ENCODE data around the gene UPP1.
"Not testable (repeated sequence)": the region's sequence is repeated elsewhere in the genome, so short reads cannot be mapped to it uniquely, and the experiment has no call there.

UPP1 gene

DNA sequence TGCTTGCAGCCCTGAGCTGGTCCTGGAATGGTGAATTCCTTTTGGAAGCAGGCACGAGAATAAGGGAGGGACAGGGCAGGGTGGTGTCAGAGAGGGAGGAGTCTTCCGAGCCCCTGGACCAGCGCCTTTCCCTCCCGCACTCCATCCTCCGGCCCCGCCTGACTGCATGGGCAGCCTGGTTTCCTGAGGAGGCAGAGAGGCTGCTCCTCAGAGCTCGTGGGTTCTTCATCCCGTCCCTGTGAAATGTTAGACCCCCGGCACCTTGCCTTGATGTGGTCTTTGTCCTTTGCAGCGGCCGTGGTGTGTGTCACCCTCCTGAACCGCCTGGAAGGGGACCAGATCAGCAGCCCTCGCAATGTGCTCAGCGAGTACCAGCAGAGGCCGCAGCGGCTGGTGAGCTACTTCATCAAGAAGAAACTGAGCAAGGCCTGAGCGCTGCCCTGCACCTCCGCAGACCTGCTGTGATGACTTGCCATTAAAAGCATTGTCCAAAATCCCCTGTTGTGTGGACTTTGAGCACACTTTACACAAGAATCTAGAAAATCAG lies 18.9 kb downstream of the UPP1 start:
- H3K27ac ChIP-seq (ENCODE audit: low read depth, low read length): no peak overlapping the region
- H3K27me3 ChIP-seq (ENCODE audit: control insufficient read depth, insufficient read depth, low read length): no peaks in the 10 kb centered on the region
- no peaks in the 10 kb centered on the region for H3K4me1 ChIP-seq (ENCODE audit: control insufficient read depth, insufficient read depth, low read length)
- no peak overlapping the region for H3K9ac ChIP-seq (ENCODE audit: low read length)
- H3K36me3 ChIP-seq (ENCODE audit: control insufficient read depth, insufficient read depth, low read length): peaks cover 14% of the 10 kb centered on the region
- no peak overlapping the region for H3K4me3 ChIP-seq (ENCODE audit: low read length)

- H3K4me3 ChIP-seq (ENCODE audit: low read length): no peak overlapping the region
- H3K4me1 ChIP-seq (ENCODE audit: control insufficient read depth, insufficient read depth, low read length): no peaks in the 10 kb centered on the region
- peaks cover 10% of the 10 kb centered on the region for H3K36me3 ChIP-seq (ENCODE audit: control insufficient read depth, insufficient read depth, low read length)
- no peak overlapping the region for H3K9ac ChIP-seq (ENCODE audit: low read length)
- no peak overlapping the region for H3K27ac ChIP-seq (ENCODE audit: low read depth, low read length)
- no peaks in the 10 kb centered on the region for H3K27me3 ChIP-seq (ENCODE audit: control insufficient read depth, insufficient read depth, low read length)
Observed at GRCh38 chr7:48108959-48109847, 20.1 kb downstream of the UPP1 start.

GRCh38 chr7:48109848-48110663 lies 21.0 kb downstream of the UPP1 start:
- peaks cover 7% of the 10 kb centered on the region for H3K36me3 ChIP-seq (ENCODE audit: control insufficient read depth, insufficient read depth, low read length)
- no peaks in the 10 kb centered on the region for H3K27me3 ChIP-seq (ENCODE audit: control insufficient read depth, insufficient read depth, low read length)
- H3K9ac ChIP-seq (ENCODE audit: low read length): no peak overlapping the region
- no peak overlapping the region for H3K27ac ChIP-seq (ENCODE audit: low read depth, low read length)
- no peaks in the 10 kb centered on the region for H3K4me1 ChIP-seq (ENCODE audit: control insufficient read depth, insufficient read depth, low read length)
- H3K4me3 ChIP-seq (ENCODE audit: low read length): no peak overlapping the region

DNA sequence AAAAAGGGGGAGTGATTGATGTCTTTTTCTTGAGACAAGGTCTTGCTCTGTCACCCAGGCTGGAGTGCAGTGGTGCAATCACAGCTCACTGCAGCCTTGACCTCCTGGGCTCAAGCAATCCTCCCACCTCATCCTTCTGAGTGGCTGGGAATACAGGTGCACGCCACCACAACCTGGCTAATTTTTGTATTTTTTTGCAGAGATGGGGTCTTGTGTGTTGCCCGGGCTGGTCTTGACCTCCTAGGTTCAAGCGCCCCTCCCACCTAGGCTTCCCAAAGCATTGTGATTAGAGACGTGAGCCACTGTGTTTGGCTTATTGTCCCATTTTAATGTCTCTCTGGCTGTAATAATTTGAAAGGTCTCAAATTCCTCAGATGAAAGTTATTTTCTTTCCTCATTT lies 21.8 kb downstream of the UPP1 start:
- no peaks in the 10 kb centered on the region for H3K27me3 ChIP-seq (ENCODE audit: control insufficient read depth, insufficient read depth, low read length)
- H3K9ac ChIP-seq (ENCODE audit: low read length): no peak overlapping the region
- H3K4me1 ChIP-seq (ENCODE audit: control insufficient read depth, insufficient read depth, low read length): no peaks in the 10 kb centered on the region
- peaks cover 6% of the 10 kb centered on the region for H3K36me3 ChIP-seq (ENCODE audit: control insufficient read depth, insufficient read depth, low read length)
- no peak overlapping the region for H3K27ac ChIP-seq (ENCODE audit: low read depth, low read length)
- H3K4me3 ChIP-seq (ENCODE audit: low read length): no peak overlapping the region

GRCh38 chr7:48111596-48111995 lies 22.5 kb downstream of the UPP1 start:
- peaks cover 6% of the 10 kb centered on the region for H3K36me3 ChIP-seq (ENCODE audit: control insufficient read depth, insufficient read depth, low read length)
- H3K27me3 ChIP-seq (ENCODE audit: control insufficient read depth, insufficient read depth, low read length): no peaks in the 10 kb centered on the region
- no peak overlapping the region for H3K27ac ChIP-seq (ENCODE audit: low read depth, low read length)
- no peaks in the 10 kb centered on the region for H3K4me1 ChIP-seq (ENCODE audit: control insufficient read depth, insufficient read depth, low read length)
- no peak overlapping the region for H3K9ac ChIP-seq (ENCODE audit: low read length)
- H3K4me3 ChIP-seq (ENCODE audit: low read length): no peak overlapping the region

GRCh38 chr7:48112401-48113165 lies 23.5 kb downstream of the UPP1 start:
- H3K4me3 ChIP-seq (ENCODE audit: low read length): no peak overlapping the region
- H3K27me3 ChIP-seq (ENCODE audit: control insufficient read depth, insufficient read depth, low read length): no peaks in the 10 kb centered on the region
- H3K27ac ChIP-seq (ENCODE audit: low read depth, low read length): no peak overlapping the region

DNA sequence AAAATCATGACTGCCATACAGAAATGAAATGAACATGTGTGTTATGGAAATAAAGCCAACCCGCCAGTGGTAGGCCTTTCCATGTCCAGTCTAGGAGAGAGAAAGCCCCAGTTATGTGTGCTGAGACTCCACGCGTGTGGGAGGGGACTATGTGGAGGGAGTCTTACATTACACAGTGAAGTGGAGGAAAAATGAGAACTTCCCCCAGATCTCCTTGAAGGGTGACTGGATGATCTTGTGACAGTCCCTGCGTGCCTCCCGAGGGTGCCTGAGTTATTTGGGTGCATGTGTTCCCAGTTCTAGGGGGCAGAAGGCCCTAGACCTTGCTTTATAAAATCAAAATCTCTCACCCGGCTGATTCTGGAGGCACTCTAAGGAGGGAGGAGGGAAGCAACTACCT lies 24.2 kb downstream of the UPP1 start:
- H3K27me3 ChIP-seq (ENCODE audit: control insufficient read depth, insufficient read depth, low read length): no peaks in the 10 kb centered on the region
- H3K9ac ChIP-seq (ENCODE audit: low read length): no peak overlapping the region
- H3K27ac ChIP-seq (ENCODE audit: low read depth, low read length): no peak overlapping the region
- H3K4me3 ChIP-seq (ENCODE audit: low read length): no peak overlapping the region
- H3K36me3 ChIP-seq (ENCODE audit: control insufficient read depth, insufficient read depth, low read length): peaks cover 2% of the 10 kb centered on the region
- no peaks in the 10 kb centered on the region for H3K4me1 ChIP-seq (ENCODE audit: control insufficient read depth, insufficient read depth, low read length)

More at GRCh38 chr7:48112401-48113165, 23.5 kb downstream of the UPP1 start:
- H3K4me1 ChIP-seq (ENCODE audit: control insufficient read depth, insufficient read depth, low read length): no peaks in the 10 kb centered on the region
- H3K36me3 ChIP-seq (ENCODE audit: control insufficient read depth, insufficient read depth, low read length): peaks cover 2% of the 10 kb centered on the region
- no peak overlapping the region for H3K9ac ChIP-seq (ENCODE audit: low read length)

GRCh38 chr7:48114115-48114514 lies 25.1 kb downstream of the UPP1 start:
- H3K4me1 ChIP-seq (ENCODE audit: control insufficient read depth, insufficient read depth, low read length): no peaks in the 10 kb centered on the region
- no peak overlapping the region for H3K27ac ChIP-seq (ENCODE audit: low read depth, low read length)
- H3K4me3 ChIP-seq (ENCODE audit: low read length): no peak overlapping the region
- H3K27me3 ChIP-seq (ENCODE audit: control insufficient read depth, insufficient read depth, low read length): no peaks in the 10 kb centered on the region
- H3K36me3 ChIP-seq (ENCODE audit: control insufficient read depth, insufficient read depth, low read length): no peaks in the 10 kb centered on the region
- H3K9ac ChIP-seq (ENCODE audit: low read length): no peak overlapping the region

DNA sequence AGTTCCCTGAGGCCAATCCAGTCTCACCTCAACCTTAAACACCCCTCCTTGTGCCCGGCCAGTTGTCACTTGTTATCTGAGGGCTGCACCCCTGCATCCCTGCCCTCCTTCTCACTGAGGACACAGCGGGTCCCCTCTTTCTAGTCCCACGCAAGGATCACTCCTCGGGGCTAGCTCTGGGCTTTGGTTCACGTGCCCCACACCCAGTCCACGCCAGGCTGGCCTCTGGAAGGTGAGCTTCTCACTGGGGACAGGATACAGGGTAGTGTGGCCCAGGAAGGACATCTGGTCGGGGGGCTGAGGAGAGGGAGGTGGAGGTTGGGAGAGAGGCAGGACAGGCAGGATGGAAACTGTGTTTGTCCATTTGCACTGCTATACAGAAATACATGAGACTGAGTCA lies 25.5 kb downstream of the UPP1 start:
- Histone ChIP-seq H3K27me3 (ENCODE audit: control insufficient read depth, insufficient read depth, low read length) (no peaks in the 10 kb centered on the region), H3K36me3 (ENCODE audit: control insufficient read depth, insufficient read depth, low read length) (no peaks in the 10 kb centered on the region), H3K27ac (ENCODE audit: low read depth, low read length) (no peak overlapping the region), H3K4me3 (ENCODE audit: low read length) (no peak overlapping the region), H3K4me1 (ENCODE audit: control insufficient read depth, insufficient read depth, low read length) (no peaks in the 10 kb centered on the region), H3K9ac (ENCODE audit: low read length) (no peak overlapping the region)

DNA sequence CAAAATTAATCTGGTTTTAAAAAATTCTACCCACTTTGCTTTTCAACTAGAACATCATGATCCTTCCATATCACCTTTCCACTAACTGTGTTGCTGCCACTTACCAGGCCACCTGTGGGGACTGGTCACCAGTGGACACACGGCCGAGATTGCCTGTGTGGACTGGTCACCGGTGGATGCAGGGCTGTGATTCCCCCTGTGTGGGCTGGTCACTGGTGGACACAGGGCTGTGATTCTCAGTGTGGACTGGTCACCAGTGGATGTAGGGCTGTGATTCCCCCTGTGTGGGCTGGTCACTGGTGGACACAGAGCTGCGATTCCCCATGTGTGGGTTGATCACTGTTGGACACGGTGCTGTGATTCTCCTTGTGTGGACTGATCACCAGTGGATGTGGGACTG lies 27.0 kb downstream of the UPP1 start:
- Histone ChIP-seq H3K27ac (ENCODE audit: low read depth, low read length) (no peak overlapping the region), H3K36me3 (ENCODE audit: control insufficient read depth, insufficient read depth, low read length) (no peaks in the 10 kb centered on the region), H3K4me1 (ENCODE audit: control insufficient read depth, insufficient read depth, low read length) (no peaks in the 10 kb centered on the region), H3K27me3 (ENCODE audit: control insufficient read depth, insufficient read depth, low read length) (no peaks in the 10 kb centered on the region), H3K9ac (ENCODE audit: low read length) (no peak overlapping the region), H3K4me3 (ENCODE audit: low read length) (no peak overlapping the region)

DNA sequence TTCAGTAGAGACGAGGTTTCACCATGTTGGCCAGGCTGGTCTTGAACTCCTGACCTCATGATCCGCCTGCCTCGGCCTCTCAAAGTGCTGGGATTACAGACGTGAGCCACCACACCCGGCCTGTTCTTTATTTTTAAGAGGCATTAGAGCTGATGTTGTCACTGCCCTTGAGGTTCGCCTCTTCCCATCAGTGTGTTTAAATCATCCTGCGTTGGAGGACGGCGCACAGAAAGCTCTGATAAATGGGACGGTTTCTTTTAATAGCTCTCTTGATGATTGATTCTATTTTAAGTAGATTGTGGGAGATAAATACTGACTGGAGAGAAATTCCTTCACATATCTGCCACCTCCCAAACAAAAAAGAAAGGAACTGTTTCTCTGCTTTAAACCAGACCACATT lies 29.0 kb downstream of the UPP1 start:
- no peaks in the 10 kb centered on the region for H3K36me3 ChIP-seq (ENCODE audit: control insufficient read depth, insufficient read depth, low read length)
- no peak overlapping the region for H3K4me3 ChIP-seq (ENCODE audit: low read length)
- H3K9ac ChIP-seq (ENCODE audit: low read length): no peak overlapping the region
- no peaks in the 10 kb centered on the region for H3K4me1 ChIP-seq (ENCODE audit: control insufficient read depth, insufficient read depth, low read length)
- H3K27ac ChIP-seq (ENCODE audit: low read depth, low read length): no peak overlapping the region
- H3K27me3 ChIP-seq (ENCODE audit: control insufficient read depth, insufficient read depth, low read length): no peaks in the 10 kb centered on the region

DNA sequence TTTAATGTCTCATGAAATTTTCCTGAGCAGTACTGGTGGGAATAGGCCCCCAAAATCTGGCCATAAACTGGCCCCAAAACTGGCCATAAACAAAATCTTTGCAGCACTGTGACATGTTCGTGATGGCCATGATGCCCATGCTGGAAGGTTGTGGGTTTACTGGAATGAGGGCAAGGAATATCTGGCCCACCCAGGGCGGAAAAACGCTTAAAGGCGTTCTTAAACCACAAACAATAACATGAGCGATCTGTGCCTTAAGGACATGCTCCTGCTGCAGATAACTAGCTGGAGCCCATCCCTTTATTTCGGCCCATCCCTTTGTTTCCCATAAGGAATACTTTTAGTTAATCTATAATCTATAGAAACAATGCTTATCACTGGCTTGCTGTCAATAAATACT lies 31.5 kb downstream of the UPP1 start:
- not testable (repeated sequence) for H3K36me3 ChIP-seq (ENCODE audit: control insufficient read depth, insufficient read depth, low read length); H3K4me1 ChIP-seq (ENCODE audit: control insufficient read depth, insufficient read depth, low read length); H3K27me3 ChIP-seq (ENCODE audit: control insufficient read depth, insufficient read depth, low read length); H3K27ac ChIP-seq (ENCODE audit: low read depth, low read length); H3K4me3 ChIP-seq (ENCODE audit: low read length); H3K9ac ChIP-seq (ENCODE audit: low read length)
